Inferior parietal cortex (tissue), 1 donor: ENCODE measurements around the gene ORMDL2.
A peak's percentile ranks its signal among the peaks of the same experiment; 100 is the strongest.
"Not testable (repeated sequence)": the region's sequence is repeated elsewhere in the genome, so short reads cannot be mapped to it uniquely, and the experiment has no call there.

Experiments used
- DNase-seq: peaks from one replicate; pipeline ENCODE4 v3.0.0-alpha.2; 2016; ENCODE audit errors: extremely low spot score

ORMDL2 gene

GRCh38 chr12:55828357-55828756 is 10.5 kb downstream of the ORMDL2 start:
- no peak for DNase-seq

GRCh38 chr12:55829967-55830600 is 12.2 kb downstream of the ORMDL2 start:
- no peak for DNase-seq

- peak; percentile 78 for DNase-seq
These were observed 13.0 kb downstream of the ORMDL2 start for GRCh38 chr12:55830601-55831446.

GRCh38 chr12:55831447-55831815 is 13.6 kb downstream of the ORMDL2 start:
- DNase-seq = no peak

- DNase-seq = no peak
These were observed 15.2 kb downstream of the ORMDL2 start for GRCh38 chr12:55833056-55833455.

- DNase-seq = not testable (repeated sequence)
These were observed 16.6 kb downstream of the ORMDL2 start for GRCh38 chr12:55834400-55834799.

GRCh38 chr12:55838361-55838760 is 20.5 kb downstream of the ORMDL2 start:
- DNase-seq = no peak

- no peak for DNase-seq
These were observed 21.7 kb downstream of the ORMDL2 start for GRCh38 chr12:55839345-55840140.

- DNase-seq = no peak
These were observed 22.9 kb downstream of the ORMDL2 start for GRCh38 chr12:55840581-55841351.

- DNase-seq = no peak
These were observed 25.0 kb downstream of the ORMDL2 start, which contains the start of gene MMP19 for GRCh38 chr12:55842681-55843429. Gene MMP19 (minus strand): TSS chr12:55842936. CDS start chr12:55842830, 106 bp downstream.

- no peak for DNase-seq
These were observed 25.6 kb downstream of the ORMDL2 start for GRCh38 chr12:55843431-55843830.

GRCh38 chr12:55844961-55845360 is 27.1 kb downstream of the ORMDL2 start:
- DNase-seq = no peak

- no peak for DNase-seq
These were observed 27.5 kb downstream of the ORMDL2 start for GRCh38 chr12:55845361-55845760.

GRCh38 chr12:55845785-55846496 is 28.1 kb downstream of the ORMDL2 start:
- no peak for DNase-seq

- DNase-seq = no peak
These were observed 29.2 kb downstream of the ORMDL2 start for GRCh38 chr12:55847033-55847432.

- no peak for DNase-seq
These were observed 29.9 kb downstream of the ORMDL2 start for GRCh38 chr12:55847603-55848291.

GRCh38 chr12:55849616-55850343 is 31.9 kb downstream of the ORMDL2 start:
- no peak for DNase-seq

- DNase-seq = no peak
These were observed 32.6 kb downstream of the ORMDL2 start for GRCh38 chr12:55850401-55850800.

GRCh38 chr12:55850893-55851292 is 33.1 kb downstream of the ORMDL2 start:
- DNase-seq = no peak
